Measurements from ENCODE around the gene CPSF4L. TPM values are rescaled to one million over a fixed set of nuclear protein-coding genes. Genes with fewer than 3 reads are reported as not detected.

The CPSF4L gene
- total and polyA plus RNA-seq, 2 donors (not counting 3 experiments of a cell fraction or from before 2014, with no cell fraction given) = not detected

- H3K9me3 ChIP-seq (replicated peaks; ENCODE audit: control insufficient read depth, insufficient read depth, low read length) = no peaks in the 10 kb centered on the region
- FAIRE-seq = no peak
- DNase-seq (ENCODE audit: low read depth, low spot score) = no peak
- no peaks in the 10 kb centered on the region for H3K9me1 ChIP-seq (replicated peaks; ENCODE audit: control insufficient read depth, extremely low read depth, insufficient read depth, low read length)
- H2AFZ ChIP-seq (ENCODE audit: low read depth, low read length) = no peak overlapping the region
- TF ChIP-seq GATA2 (IDR thresholded peaks at IDR 0.05; ENCODE audit: insufficient read depth, insufficient read length, low read depth, low read length) (no peak), EZH2 (IDR thresholded peaks at IDR 0.05; ENCODE audit: borderline replicate concordance, low read depth, low read length, severe bottlenecking) (no peak), MYC (IDR thresholded peaks at IDR 0.05; ENCODE audit: low read depth, low read length) (no peak), CTCF (IDR thresholded peaks at IDR 0.05; ENCODE audit: extremely low read depth in 1 of 2, insufficient read depth in 1 of 2, low read depth in 1 of 2, low read length in 2 of 2) (no peak), JUN (IDR thresholded peaks at IDR 0.05; ENCODE audit: borderline replicate concordance, insufficient read depth, insufficient read length, low read depth) (no peak), POLR2A (IDR thresholded peaks at IDR 0.05; ENCODE audit: low read depth, low read length) (no peak), MAX (IDR thresholded peaks at IDR 0.05; ENCODE audit: insufficient read depth, insufficient read length) (no peak), POLR2AphosphoS5 (IDR thresholded peaks at IDR 0.05; ENCODE audit: insufficient read depth, low read depth, low read length) (no peak), FOS (IDR thresholded peaks at IDR 0.05; ENCODE audit: borderline replicate concordance, insufficient read depth, low read length) (no peak)
- H3K4me2 ChIP-seq (ENCODE audit: insufficient read depth, low read length) = no peak overlapping the region
- CTCF ChIA-PET = interaction anchor here (0.6 to 3.3 kb wide), 3 partner anchors 12 to 80 kb away, joined by 3 to 17 read pairs (median 4); partner anchors contain the start of gene CDC42EP4
- H3K4me3 ChIP-seq (replicated peaks in 1 of 3; ENCODE audit: insufficient read depth in 1 of 3, low read depth in 1 of 3, low read length in 3 of 3) = no peak overlapping the region
- POLR2A ChIA-PET = no interaction called here
- H3K9ac ChIP-seq (replicated peaks; ENCODE audit: extremely low read depth, insufficient read depth, low read length) = no peak overlapping the region
- BruUV-seq (replicated peaks) = no TSS peak
- H4K20me1 ChIP-seq (replicated peaks; ENCODE audit: control insufficient read depth, extremely low read depth, insufficient read depth, low read length) = no peaks in the 10 kb centered on the region
- H3K79me2 ChIP-seq (ENCODE audit: control insufficient read depth, insufficient read depth, low read length) = peaks cover 46% of the 10 kb centered on the region
- H3K36me3 ChIP-seq (ENCODE audit: control insufficient read depth in 2 of 2, extremely low read depth in 1 of 2, insufficient read depth in 2 of 2, low read length in 2 of 2) = peaks cover 0 to 8% of the 10 kb centered on the region in 2 experiments
- no peak overlapping the region for H3K27ac ChIP-seq (ENCODE audit: insufficient read depth, low read depth, low read length)
- H3K4me1 ChIP-seq (ENCODE audit: control insufficient read depth, extremely low read depth, insufficient read depth, low read length) = peaks cover 25% of the 10 kb centered on the region
- intact Hi-C loops (cut with micrococcal nuclease) (loop anchor here (5.0 kb wide), 1 partner anchor 57 kb away; a partner anchor contains a TSS), dilution Hi-C loops (cut with MboI; ENCODE audit: extremely low pct_ligation_motif_present, low sequenced_read_pairs) (no loop called here)
- H3K27me3 ChIP-seq (ENCODE audit: control insufficient read depth in 2 of 2, insufficient read depth in 2 of 2, low read length in 2 of 2) = no peaks in the 10 kb centered on the region
Observed at GRCh38 chr17:73289549-73290254, 28.0 kb upstream of the CPSF4L start.

Data from endothelial cell of umbilical vein (primary cell).